ENCODE results near the gene HIVEP3.

- TF ChIP-seq POLR2AphosphoS5 (IDR thresholded peaks at IDR 0.05) (no peak), POLR2A (IDR thresholded peaks at IDR 0.05) (no peak), CTCF (IDR thresholded peaks at IDR 0.05) (no peak), EP300 (IDR thresholded peaks at IDR 0.05) (no peak)
Measured at GRCh38 chr1:41905093-41905675, 13.5 kb downstream of the HIVEP3 start.
